IMR-90 (cell line): ENCODE data around the gene OSCP1. TPM values are rescaled to one million over a fixed set of nuclear protein-coding genes. Genes with fewer than 3 reads are reported as not detected.

Experiments
- ATAC-seq: fragments of 200-7000 bp; cut with Tn5 transposase; 2 replicates; pipeline ENCODE4 v1.9.1; 2020; ENCODE audit warnings: low read depth, mild to moderate bottlenecking, moderate library complexity
- BruUV-seq: library from RNA; stranded (reverse); fragments of 400-500 nt; replicated peaks from 2 replicates; lab custom pipeline; 2021; lab: Mats Ljungman, UMichigan
- CTCF ChIA-PET: fragments of 300-600 bp; formaldehyde crosslinking; extraction: SDS; loops from one replicate; lab custom pipeline; 2021; ENCODE audit warnings: antibody characterized with exemption; lab: Yijun Ruan, JAX
- POLR2A ChIA-PET: fragments of 300-600 bp; sonication (Branson Sonifier 250); formaldehyde crosslinking; loops from one replicate; lab custom pipeline; 2022; ENCODE audit warnings: antibody characterized with exemption; ENCODE audit not compliant: unreplicated experiment; lab: Charles Lee
- DNase-seq: peaks from one replicate; pipeline ENCODE4 v3.0.0; 2013
- H2AFZ ChIP-seq: replicated peaks from 2 replicates; pipeline ENCODE3; 2013; ENCODE audit warnings: low read length, mild to moderate bottlenecking; ENCODE audit not compliant: poor library complexity
- H2AK5ac ChIP-seq: 2 replicates; pipeline ENCODE4 v1.6.1; 2013; ENCODE audit warnings: low read depth, low read length, inconsistent platforms
- H2AK9ac ChIP-seq: replicated peaks from 2 replicates; pipeline ENCODE3; 2013; ENCODE audit warnings: mild to moderate bottlenecking, low read depth, low read length, moderate library complexity; ENCODE audit not compliant: poor library complexity
- H2BK120ac ChIP-seq: 2 replicates; pipeline ENCODE4 v1.6.1; 2013; ENCODE audit warnings: low read depth, low read length, inconsistent platforms
- H2BK15ac ChIP-seq: 3 replicates; pipeline ENCODE4 v1.6.1; 2013; ENCODE audit warnings: low read depth, low read length, inconsistent platforms
- H2BK20ac ChIP-seq: 2 replicates; pipeline ENCODE4 v1.6.1; 2013; ENCODE audit warnings: low read depth, mild to moderate bottlenecking, inconsistent platforms, low read length, moderate library complexity
- H2BK5ac ChIP-seq: 2 replicates; pipeline ENCODE4 v1.6.1; 2013; ENCODE audit warnings: mild to moderate bottlenecking, low read depth, low read length, inconsistent platforms; ENCODE audit not compliant: poor library complexity, severe bottlenecking
- H3K14ac ChIP-seq: replicated peaks from 2 replicates; pipeline ENCODE4 v1.6.1; 2013; ENCODE audit warnings: low read depth, low read length, inconsistent platforms
- H3K18ac ChIP-seq: 2 replicates; pipeline ENCODE4 v1.6.1; 2013; ENCODE audit warnings: low read depth, low read length, control low read depth
- H3K23ac ChIP-seq: 2 replicates; pipeline ENCODE4 v1.6.1; 2013; ENCODE audit warnings: low read depth, low read length, inconsistent platforms
- H3K27ac ChIP-seq: 2 replicates; pipeline ENCODE4 v1.5.1; 2013; ENCODE audit warnings: mild to moderate bottlenecking, control low read depth, low read length; ENCODE audit not compliant: insufficient read depth
- H3K27me3 ChIP-seq: 2 replicates; pipeline ENCODE4 v1.6.1; 2013; ENCODE audit warnings: low read length; ENCODE audit not compliant: control insufficient read depth, insufficient read depth
- H3K36me3 ChIP-seq: 2 replicates; pipeline ENCODE4 v1.6.1; 2013; ENCODE audit warnings: low read length, mixed read lengths; ENCODE audit not compliant: control insufficient read depth, insufficient read depth
- H3K4ac ChIP-seq: 2 replicates; pipeline ENCODE4 v1.6.1; 2013; ENCODE audit warnings: low read depth, low read length, inconsistent platforms
- H3K4me1 ChIP-seq: 2 replicates; pipeline ENCODE4 v1.6.1; 2013; ENCODE audit warnings: low read length, mixed read lengths; ENCODE audit not compliant: control insufficient read depth, insufficient read depth
- H3K4me2 ChIP-seq: 2 replicates; pipeline ENCODE4 v1.6.1; 2013; ENCODE audit warnings: low read depth, mild to moderate bottlenecking, control low read depth, low read length, moderate library complexity
- H3K4me3 ChIP-seq: 2 replicates; pipeline ENCODE4 v1.5.1; 2013; ENCODE audit warnings: low read depth, mild to moderate bottlenecking, control low read depth, low read length, moderate library complexity; ENCODE audit not compliant: insufficient read depth
- H3K56ac ChIP-seq: 2 replicates; pipeline ENCODE4 v1.6.1; 2013; ENCODE audit warnings: low read length, inconsistent platforms; ENCODE audit not compliant: insufficient read depth; ENCODE audit errors: extremely low read depth
- H3K79me1 ChIP-seq, 2 experiments: 2 replicates each; pipeline ENCODE4 v1.6.1; 2013; ENCODE audit warnings: low read length in 2 of 2, inconsistent platforms in 1 of 2, low read depth in 1 of 2
- H3K9ac ChIP-seq: 2 replicates; pipeline ENCODE4 v1.6.1; 2013; ENCODE audit warnings: low read depth, low read length, control low read depth
- H3K9me1 ChIP-seq: 2 replicates; pipeline ENCODE4 v1.6.1; 2013; ENCODE audit warnings: low read length, inconsistent platforms; ENCODE audit not compliant: insufficient read depth
- H3K9me3 ChIP-seq: 2 replicates; pipeline ENCODE4 v1.6.1; 2013; ENCODE audit warnings: low read length; ENCODE audit not compliant: control insufficient read depth, insufficient read depth
- H4K20me1 ChIP-seq: 2 replicates; pipeline ENCODE4 v1.6.1; 2013; ENCODE audit warnings: low read length, inconsistent platforms; ENCODE audit not compliant: insufficient read depth
- H4K5ac ChIP-seq: 2 replicates; pipeline ENCODE4 v1.6.1; 2013; ENCODE audit warnings: mild to moderate bottlenecking, low read depth, low read length, control low read depth
- H4K8ac ChIP-seq, 2 experiments: 2 replicates each; pipeline ENCODE4 v1.6.1; 2013; ENCODE audit warnings: low read depth in 2 of 2, low read length in 2 of 2, control low read depth in 1 of 2, inconsistent platforms in 1 of 2
- H4K91ac ChIP-seq: 2 replicates; pipeline ENCODE4 v1.6.1; 2013; ENCODE audit warnings: low read depth, low read length, inconsistent platforms; ENCODE audit not compliant: insufficient read depth
- CHD1 ChIP-seq: IDR thresholded peaks from 2 replicates; pipeline ENCODE4 v1.6.1; 2012; ENCODE audit warnings: low read depth, low read length, improper control_type of control experiment
- ELK1 ChIP-seq: fragments of 150-350 bp; IDR thresholded peaks from 2 replicates; pipeline ENCODE4 v1.6.1; 2016; ENCODE audit warnings: low read depth, mild to moderate bottlenecking, low read length, moderate library complexity, borderline replicate concordance
- MAFK ChIP-seq: IDR thresholded peaks from 2 replicates; pipeline ENCODE4 v1.6.1; 2012; ENCODE audit warnings: low read depth, low read length, improper control_type of control experiment
- MXI1 ChIP-seq: IDR thresholded peaks from 2 replicates; pipeline ENCODE4 v1.6.1; 2012; ENCODE audit warnings: low read depth, mild to moderate bottlenecking, low read length, moderate library complexity, borderline replicate concordance
- POLR2A ChIP-seq: IDR thresholded peaks from 2 replicates; pipeline ENCODE4 v1.6.1; 2012; ENCODE audit warnings: mild to moderate bottlenecking, low read depth, low read length
- RAD21 ChIP-seq: IDR thresholded peaks from 2 replicates; pipeline ENCODE4 v1.6.1; 2012; ENCODE audit warnings: low read length, improper control_type of control experiment
- RCOR1 ChIP-seq: IDR thresholded peaks from 2 replicates; pipeline ENCODE4 v1.6.1; 2012; ENCODE audit warnings: mild to moderate bottlenecking, low read length, improper control_type of control experiment; ENCODE audit not compliant: insufficient replicate concordance
- SMC3 ChIP-seq: fragments of 150-350 bp; IDR thresholded peaks from 2 replicates; pipeline ENCODE4 v1.6.1; 2016; ENCODE audit warnings: low read depth, mild to moderate bottlenecking, antibody characterized with exemption, low read length, moderate library complexity
- WGBS, 2 experiments: methylation state at CpG; one replicate each; pipeline versions ENCODE4 v1.1.5 to v1.1.7; 2013; ENCODE audit warnings: missing lambda C conversion rate in 2 of 2; ENCODE audit not compliant: insufficient read length in 1 of 2; ENCODE audit errors: extremely low coverage in 2 of 2; 5-methylcytosine and 5-hydroxymethylcytosine counted together
- dilution Hi-C: fragments of 300-500 bp; cut with HindIII; formaldehyde crosslinking; loops from one replicate; pipeline ENCODE4 v1.14.3; 2018; ENCODE audit warnings: low sequenced_read_pairs; ENCODE audit not compliant: unreplicated experiment
- in situ Hi-C: fragments of 300-500 bp; cut with MboI; formaldehyde crosslinking; loops from 3 replicates; pipeline ENCODE4 v1.14.3; 2019; ENCODE audit warnings: low sequenced_read_pairs, inconsistent platforms, mixed read lengths
- intact Hi-C: fragments of 100-400 bp; cut with micrococcal nuclease; formaldehyde crosslinking; loops from 2 replicates; pipeline ENCODE4 v1.10.0; 2022
- polyA plus RNA-seq, 3 experiments: library from polyadenylated mRNA; depleted of rRNA; stranded (reverse); fragments of >200 nt; gene quantifications; 2 replicates each; pipeline ENCODE4 v1.2.3, GENCODE V29; 2012; ENCODE audit warnings: low replicate concordance in 1 of 3
- total RNA-seq: library from RNA; depleted of rRNA; stranded (reverse); fragments of >200 nt; gene quantifications from 2 replicates; pipeline ENCODE4 v1.2.3, GENCODE V29; 2012

OSCP1 gene
- total and polyA plus RNA-seq, 2 of the 4 experiments (the other 2 are of a cell fraction), result 7.8 to 11.8 TPM

- CTCF ChIA-PET, result no interaction called here
- Histone ChIP-seq H2AK5ac (no peak overlapping the region), H3K4me2 (no peak overlapping the region), H3K9me3 (no peaks in the 10 kb centered on the region), H3K4me1 (no peaks in the 10 kb centered on the region), H3K9me1 (no peaks in the 10 kb centered on the region), H2AFZ (peak overlapping the region; percentile 43), H2BK5ac (no peak overlapping the region), H3K4ac (no peak overlapping the region), H3K4me3 (no peak overlapping the region), H3K23ac (no peak overlapping the region), H3K79me1 (no peaks in the 10 kb centered on the region), H4K5ac (no peak overlapping the region), H3K56ac (no peak overlapping the region), H3K36me3 (no peaks in the 10 kb centered on the region), H4K8ac (no peak overlapping the region), H2BK20ac (no peak overlapping the region), H4K91ac (no peak overlapping the region), H3K27me3 (peaks cover 6% of the 10 kb centered on the region), H2BK15ac (no peak overlapping the region), H3K9ac (no peak overlapping the region), H3K18ac (no peak overlapping the region), H4K20me1 (no peaks in the 10 kb centered on the region), H2BK120ac (no peak overlapping the region), H2AK9ac (no peak overlapping the region), H3K27ac (no peak overlapping the region), H3K14ac (no peak overlapping the region)
- WGBS, 2 experiments, result 42% methylated on average over 4 of the region's 5 CpGs; no CpG with 5 or more reads in 1 of the 2 experiments
- ATAC-seq (no peak), DNase-seq (no peak)
- POLR2A ChIA-PET, result no interaction called here
- in situ Hi-C loops, result no loop called here
- intact Hi-C loops, result no loop called here
- no TSS peak for BruUV-seq
- TF ChIP-seq SMC3 (no peak), RAD21 (no peak), ELK1 (no peak), MAFK (no peak), POLR2A (no peak), MXI1 (no peak), RCOR1 (no peak), CHD1 (no peak)
- dilution Hi-C loops, result no loop called here
Measured at GRCh38 chr1:36494971-36495370, 44.7 kb upstream of the OSCP1 start.
